B cell (primary cell): ENCODE data around the gene NLRP1. TPM values are rescaled to one million over a fixed set of nuclear protein-coding genes. Genes with fewer than 3 reads are reported as not detected.

Experiments
- ATAC-seq: fragments of 200-7000 bp; cut with Tn5 transposase; one replicate; pipeline ENCODE4 v1.10.0; 2021; ENCODE audit warnings: low read depth, mild to moderate bottlenecking, moderate number of reproducible peaks, moderate library complexity
- CTCF ChIA-PET: fragments of 350-600 bp; sonication (Branson Sonifier 250); formaldehyde crosslinking; loops from one replicate; lab custom pipeline; 2021; ENCODE audit warnings: antibody characterized with exemption, inconsistent platforms; lab: Charles Lee
- POLR2A ChIA-PET: fragments of 350-600 bp; sonication (Branson Sonifier 250); formaldehyde crosslinking; loops from one replicate; lab custom pipeline; 2021; ENCODE audit warnings: antibody characterized with exemption; lab: Charles Lee
- DNase-seq: peaks from one replicate; pipeline ENCODE4 v3.0.0; 2013
- H2AFZ ChIP-seq: 2 replicates; pipeline ENCODE4 v1.6.1; 2012; ENCODE audit warnings: mild to moderate bottlenecking, low read depth, low read length; ENCODE audit not compliant: insufficient read depth, poor library complexity, severe bottlenecking
- H3K27ac ChIP-seq, 2 donors: 1 replicate in 1 of 2; 2 replicates in 1 of 2; pipeline ENCODE4 v1.5.1; 2012 to 2013; ENCODE audit warnings: low read length in 2 of 2, mild to moderate bottlenecking in 2 of 2, moderate library complexity in 1 of 2
- H3K27me3 ChIP-seq, 4 experiments: fragments of 200-600 bp in 1 of 4; sonication (generic) in 1 of 4; replicated peaks in 1 of 4; 1 replicate in 2 of 4; 2 replicates in 2 of 4; pipeline versions ENCODE4 v1.6.1 to v1.7.0; 2013 to 2016; ENCODE audit warnings: low read length in 3 of 4, mild to moderate bottlenecking in 2 of 4, mixed read lengths in 1 of 4, moderate library complexity in 1 of 4; ENCODE audit not compliant: insufficient read depth in 4 of 4, control insufficient read depth in 3 of 4; ENCODE audit errors: control extremely low read depth in 1 of 4
- H3K36me3 ChIP-seq, 2 experiments: replicated peaks in 1 of 2; 1 replicate in 1 of 2; 2 replicates in 1 of 2; pipeline versions ENCODE4 v1.6.1 to v1.7.1; 2013; ENCODE audit warnings: low read length in 1 of 2; ENCODE audit not compliant: insufficient read depth in 2 of 2, control insufficient read depth in 1 of 2; ENCODE audit errors: control extremely low read depth in 1 of 2, extremely low read depth in 1 of 2
- H3K4me1 ChIP-seq, 2 donors: fragments of 200-600 bp in 1 of 2; sonication (generic) in 1 of 2; 1 replicate in 1 of 2; 2 replicates in 1 of 2; pipeline versions ENCODE4 v1.5.1 to v1.6.1; 2013 to 2017; ENCODE audit warnings: low read length in 2 of 2; ENCODE audit not compliant: control insufficient read depth in 2 of 2, insufficient read depth in 2 of 2
- H3K4me2 ChIP-seq: replicated peaks from 2 replicates; pipeline ENCODE3; 2012; ENCODE audit warnings: mild to moderate bottlenecking, low read depth, low read length; ENCODE audit not compliant: poor library complexity, severe bottlenecking
- H3K4me3 ChIP-seq, 5 experiments: fragments of 200-600 bp in 1 of 5; sonication (generic) in 1 of 5; 1 replicate in 3 of 5; 2 replicates in 2 of 5; pipeline versions ENCODE4 v1.5.1 to v1.7.0; 2011 to 2016; ENCODE audit warnings: low read length in 4 of 5, mild to moderate bottlenecking in 4 of 5, low read depth in 2 of 5, control low read depth in 1 of 5, moderate library complexity in 1 of 5; ENCODE audit not compliant: insufficient read depth in 1 of 5; ENCODE audit errors: control extremely low read depth in 1 of 5, extremely low read depth in 1 of 5
- H3K79me2 ChIP-seq: fragments of 200-600 bp; sonication (generic); one replicate; pipeline ENCODE4 v1.6.0; 2016; ENCODE audit warnings: low read length; ENCODE audit not compliant: control insufficient read depth, insufficient read depth
- H3K9ac ChIP-seq: fragments of 200-600 bp; sonication (generic); 2 replicates; pipeline ENCODE4 v1.6.1; 2017; ENCODE audit warnings: mild to moderate bottlenecking, low read length, moderate library complexity
- H3K9me3 ChIP-seq, 3 donors: one replicate each; pipeline versions ENCODE4 v1.6.1 to v1.7.1; 2013; ENCODE audit warnings: low read length in 2 of 3; ENCODE audit not compliant: control insufficient read depth in 2 of 3, insufficient read depth in 1 of 3; ENCODE audit errors: control extremely low read depth in 1 of 3
- H4K20me1 ChIP-seq: 2 replicates; pipeline ENCODE4 v1.6.0; 2012; ENCODE audit warnings: mild to moderate bottlenecking, low read length; ENCODE audit not compliant: insufficient read depth, control insufficient read depth, poor library complexity, severe bottlenecking
- H3K27ac Mint-ChIP-seq: one replicate; pipeline ENCODE4 v1.8.0; 2021; ENCODE audit warnings: mixed read lengths
- H3K27me3 Mint-ChIP-seq: one replicate; pipeline ENCODE4 v1.8.0; 2021; ENCODE audit warnings: mixed read lengths
- H3K4me1 Mint-ChIP-seq: one replicate; pipeline ENCODE4 v1.8.0; 2021; ENCODE audit warnings: mixed read lengths
- H3K4me3 Mint-ChIP-seq: one replicate; pipeline ENCODE4 v1.8.0; 2021; ENCODE audit warnings: mixed read lengths
- H3K9me3 Mint-ChIP-seq: one replicate; pipeline ENCODE4 v1.8.0; 2022; ENCODE audit warnings: mixed read lengths; ENCODE audit not compliant: insufficient read depth
- EZH2 ChIP-seq: IDR thresholded peaks from 2 replicates; pipeline ENCODE4 v1.6.1; 2012; ENCODE audit warnings: borderline replicate concordance, low read depth, mild to moderate bottlenecking, moderate library complexity, low read length; ENCODE audit not compliant: insufficient read depth, poor library complexity, severe bottlenecking
- WGBS: methylation state at CpG from one replicate; pipeline ENCODE4 v1.1.5; 2013; ENCODE audit warnings: missing lambda C conversion rate; ENCODE audit not compliant: insufficient coverage; 5-methylcytosine and 5-hydroxymethylcytosine counted together
- intact Hi-C: fragments of 100-400 bp; cut with micrococcal nuclease; formaldehyde crosslinking; loops from one replicate; pipeline ENCODE4 v1.10.0; 2022
- polyA plus RNA-seq: library from polyadenylated mRNA; depleted of rRNA; stranded (reverse); fragments of >200 nt; gene quantifications from 2 replicates; pipeline ENCODE4 v1.2.3, GENCODE V29; 2012
- total RNA-seq, 2 donors: library from RNA; stranded (reverse); fragments of 120-200 nt in 1 of 2; gene quantifications; 1 replicate in 1 of 2; 2 replicates in 1 of 2; pipeline versions ENCODE4 v1.2.3 to v1.2.4, GENCODE V29; 2013 to 2022
- TF ChIP-seq, protein P1 (sequence below): fragments of 200-600 bp; IDR thresholded peaks from one replicate; pipeline ENCODE4 v1.8.0; 2022; ENCODE audit warnings: antibody characterized with exemption, mild to moderate bottlenecking

The NLRP1 gene
- total and polyA plus RNA-seq, 2 donors (not counting 1 experiment from before 2014, with no cell fraction given): 141 to 189 TPM

DNA sequence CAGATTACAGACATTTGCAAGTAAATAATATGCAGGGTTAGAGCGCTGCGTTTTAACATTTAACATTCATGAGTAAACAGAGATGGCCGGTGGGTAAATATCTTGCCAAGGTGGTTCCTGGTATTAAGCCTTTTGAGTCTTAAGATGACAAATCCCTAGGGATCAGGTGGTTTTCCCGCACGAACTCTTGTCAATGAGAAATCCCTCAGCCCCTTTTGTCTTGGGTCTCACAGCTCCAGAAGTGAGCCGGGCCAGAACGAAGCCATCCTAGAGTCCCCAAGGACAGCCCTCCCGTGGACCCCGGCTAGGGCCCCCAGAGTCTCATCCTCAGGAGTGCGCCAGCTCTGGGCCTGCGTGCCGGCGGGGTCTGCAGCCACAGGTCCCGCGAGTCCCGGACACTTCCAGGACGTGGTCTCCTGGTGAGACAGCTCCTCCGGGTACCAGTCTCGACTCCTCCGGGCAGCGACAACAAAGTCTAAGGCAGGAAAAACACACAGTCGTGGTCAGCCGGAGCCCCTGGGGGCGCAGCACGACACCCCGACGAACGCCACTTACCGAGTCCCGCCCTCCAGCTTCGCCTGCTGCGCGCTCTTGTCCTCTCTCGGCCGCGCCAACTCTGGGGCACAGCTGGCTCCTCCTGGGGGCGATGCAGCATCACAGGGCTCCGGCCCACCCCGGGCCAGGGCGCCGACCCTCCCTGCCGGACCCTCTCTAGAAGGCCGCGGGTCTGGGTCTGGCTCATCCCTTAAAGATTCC, 84.7 kb downstream of the NLRP1 start:
- POLR2A ChIA-PET: interaction anchor here (1.1 to 2.7 kb wide), 2 partner anchors 13 to 80 kb away, joined by 3 to 12 read pairs; partner anchors contain the start of genes DERL2, MIS12, NUP88 and RPAIN

More for the DNA sequence above, 84.7 kb downstream of the NLRP1 start:
- peak; percentile 34 for DNase-seq
- Mint-ChIP-seq H3K4me1 (peaks cover 25% of the 10 kb centered on the region), H3K9me3 (no peaks in the 10 kb centered on the region), H3K27ac (no peak overlapping the region), H3K4me3 (peak overlapping the region; percentile 98), H3K27me3 (peaks cover 3% of the 10 kb centered on the region)
- WGBS: 76% methylated on average over 42 of the region's 44 CpGs
- H3K4me1 ChIP-seq: peaks cover 10 to 22% of the 10 kb centered on the region in 2 donors
- H4K20me1 ChIP-seq: no peaks in the 10 kb centered on the region
- no peak for TF ChIP-seq EZH2
- TF ChIP-seq, protein P1, sequence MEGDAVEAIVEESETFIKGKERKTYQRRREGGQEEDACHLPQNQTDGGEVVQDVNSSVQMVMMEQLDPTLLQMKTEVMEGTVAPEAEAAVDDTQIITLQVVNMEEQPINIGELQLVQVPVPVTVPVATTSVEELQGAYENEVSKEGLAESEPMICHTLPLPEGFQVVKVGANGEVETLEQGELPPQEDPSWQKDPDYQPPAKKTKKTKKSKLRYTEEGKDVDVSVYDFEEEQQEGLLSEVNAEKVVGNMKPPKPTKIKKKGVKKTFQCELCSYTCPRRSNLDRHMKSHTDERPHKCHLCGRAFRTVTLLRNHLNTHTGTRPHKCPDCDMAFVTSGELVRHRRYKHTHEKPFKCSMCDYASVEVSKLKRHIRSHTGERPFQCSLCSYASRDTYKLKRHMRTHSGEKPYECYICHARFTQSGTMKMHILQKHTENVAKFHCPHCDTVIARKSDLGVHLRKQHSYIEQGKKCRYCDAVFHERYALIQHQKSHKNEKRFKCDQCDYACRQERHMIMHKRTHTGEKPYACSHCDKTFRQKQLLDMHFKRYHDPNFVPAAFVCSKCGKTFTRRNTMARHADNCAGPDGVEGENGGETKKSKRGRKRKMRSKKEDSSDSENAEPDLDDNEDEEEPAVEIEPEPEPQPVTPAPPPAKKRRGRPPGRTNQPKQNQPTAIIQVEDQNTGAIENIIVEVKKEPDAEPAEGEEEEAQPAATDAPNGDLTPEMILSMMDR: no peak
- H3K4me3 ChIP-seq: peak overlapping the region in 2 of 5 experiments; percentile 58 to 64
- no peak overlapping the region for H3K27ac ChIP-seq
- H3K27me3 ChIP-seq: peaks cover 0 to 6% (median 3%) of the 10 kb centered on the region in 4 experiments
- peak overlapping the region; percentile 62 for H3K9ac ChIP-seq
- no peaks in the 10 kb centered on the region for H3K36me3 ChIP-seq
- H3K4me2 ChIP-seq: peak overlapping the region; percentile 97
- no peaks in the 10 kb centered on the region for H3K79me2 ChIP-seq
- H2AFZ ChIP-seq: peak overlapping the region; percentile 65
- intact Hi-C loops: loop anchor here (1.0 kb wide), 1 partner anchor 13 kb away; the partner anchor contains the start of genes DERL2 and MIS12
- ATAC-seq: no peak
- CTCF ChIA-PET: interaction anchor here (0.7 to 1.3 kb wide), 2 partner anchors 9 to 102 kb away, joined by 3 read pairs; no protein-coding TSS in a partner anchor
- no peaks in the 10 kb centered on the region for H3K9me3 ChIP-seq
